KMS-11 (cell line): ENCODE data around the gene GLT1D1.
A peak's percentile ranks its signal among the peaks of the same experiment; 100 is the strongest.

Source experiments
- H2AFZ ChIP-seq: fragments of 200-600 bp; sonication (generic); 2 replicates; pipeline ENCODE4 v1.6.1; 2016; ENCODE audit warnings: antibody characterized with exemption, mixed run types, low read depth
- H3K27ac ChIP-seq: fragments of 200-600 bp; sonication (generic); 2 replicates; pipeline ENCODE4 v1.6.1; 2016; ENCODE audit warnings: mild to moderate bottlenecking, mixed run types
- H3K27me3 ChIP-seq: fragments of 200-600 bp; sonication (generic); 2 replicates; pipeline ENCODE4 v1.6.1; 2017; ENCODE audit warnings: mild to moderate bottlenecking, low read depth, mixed run types, moderate library complexity; ENCODE audit not compliant: insufficient read depth
- H3K36me3 ChIP-seq: fragments of 200-600 bp; sonication (generic); 2 replicates; pipeline ENCODE4 v1.6.1; 2017; ENCODE audit warnings: mild to moderate bottlenecking, mixed run types; ENCODE audit not compliant: insufficient read depth
- H3K4me1 ChIP-seq: fragments of 200-600 bp; sonication (generic); 2 replicates; pipeline ENCODE4 v1.6.1; 2016; ENCODE audit warnings: mild to moderate bottlenecking, low read depth, mixed run types; ENCODE audit not compliant: poor library complexity, severe bottlenecking
- H3K4me2 ChIP-seq: fragments of 200-600 bp; sonication (generic); 2 replicates; pipeline ENCODE4 v1.7.0; 2016; ENCODE audit warnings: mild to moderate bottlenecking, mixed run types
- H3K4me3 ChIP-seq: fragments of 200-600 bp; sonication (generic); IDR thresholded peaks from 2 replicates; pipeline ENCODE4 v1.6.1; 2017; ENCODE audit warnings: low read depth, low read length, mixed read lengths; ENCODE audit not compliant: insufficient read depth
- H3K79me2 ChIP-seq: fragments of 200-600 bp; sonication (generic); 2 replicates; pipeline ENCODE4 v1.6.1; 2016; ENCODE audit warnings: low read depth, mixed run types; ENCODE audit not compliant: insufficient read depth
- H3K9ac ChIP-seq: fragments of 200-600 bp; sonication (generic); 2 replicates; pipeline ENCODE4 v1.6.1; 2016; ENCODE audit warnings: mild to moderate bottlenecking, mixed run types
- H4K20me1 ChIP-seq: fragments of 200-600 bp; sonication (generic); 2 replicates; pipeline ENCODE4 v1.6.1; 2016; ENCODE audit warnings: mild to moderate bottlenecking, mixed run types; ENCODE audit not compliant: insufficient read depth
- TF ChIP-seq, protein P1 (sequence below): fragments of 200-600 bp; sonication (generic); conservative IDR thresholded peaks from 2 replicates; pipeline ENCODE4 v1.6.1; 2017; ENCODE audit warnings: low read depth, mild to moderate bottlenecking, antibody characterized with exemption, low read length, moderate library complexity, mixed read lengths

The GLT1D1 gene

GRCh38 chr12:128825835-128826234, 27.4 kb upstream of the GLT1D1 start:
- H3K4me1 ChIP-seq, result peaks cover 9% of the 10 kb centered on the region
- H4K20me1 ChIP-seq, result no peaks in the 10 kb centered on the region
- no peak overlapping the region for H3K4me3 ChIP-seq
- no peak overlapping the region for H2AFZ ChIP-seq
- H3K27ac ChIP-seq, result no peak overlapping the region
- no peaks in the 10 kb centered on the region for H3K27me3 ChIP-seq
- peaks cover 19% of the 10 kb centered on the region; the same call in 1 of the 2 replicates for H3K79me2 ChIP-seq
- H3K4me2 ChIP-seq, result no peak overlapping the region
- H3K9ac ChIP-seq, result no peak overlapping the region
- H3K36me3 ChIP-seq, result no peaks in the 10 kb centered on the region
- TF ChIP-seq, protein P1, sequence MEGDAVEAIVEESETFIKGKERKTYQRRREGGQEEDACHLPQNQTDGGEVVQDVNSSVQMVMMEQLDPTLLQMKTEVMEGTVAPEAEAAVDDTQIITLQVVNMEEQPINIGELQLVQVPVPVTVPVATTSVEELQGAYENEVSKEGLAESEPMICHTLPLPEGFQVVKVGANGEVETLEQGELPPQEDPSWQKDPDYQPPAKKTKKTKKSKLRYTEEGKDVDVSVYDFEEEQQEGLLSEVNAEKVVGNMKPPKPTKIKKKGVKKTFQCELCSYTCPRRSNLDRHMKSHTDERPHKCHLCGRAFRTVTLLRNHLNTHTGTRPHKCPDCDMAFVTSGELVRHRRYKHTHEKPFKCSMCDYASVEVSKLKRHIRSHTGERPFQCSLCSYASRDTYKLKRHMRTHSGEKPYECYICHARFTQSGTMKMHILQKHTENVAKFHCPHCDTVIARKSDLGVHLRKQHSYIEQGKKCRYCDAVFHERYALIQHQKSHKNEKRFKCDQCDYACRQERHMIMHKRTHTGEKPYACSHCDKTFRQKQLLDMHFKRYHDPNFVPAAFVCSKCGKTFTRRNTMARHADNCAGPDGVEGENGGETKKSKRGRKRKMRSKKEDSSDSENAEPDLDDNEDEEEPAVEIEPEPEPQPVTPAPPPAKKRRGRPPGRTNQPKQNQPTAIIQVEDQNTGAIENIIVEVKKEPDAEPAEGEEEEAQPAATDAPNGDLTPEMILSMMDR, result no peak

DNA sequence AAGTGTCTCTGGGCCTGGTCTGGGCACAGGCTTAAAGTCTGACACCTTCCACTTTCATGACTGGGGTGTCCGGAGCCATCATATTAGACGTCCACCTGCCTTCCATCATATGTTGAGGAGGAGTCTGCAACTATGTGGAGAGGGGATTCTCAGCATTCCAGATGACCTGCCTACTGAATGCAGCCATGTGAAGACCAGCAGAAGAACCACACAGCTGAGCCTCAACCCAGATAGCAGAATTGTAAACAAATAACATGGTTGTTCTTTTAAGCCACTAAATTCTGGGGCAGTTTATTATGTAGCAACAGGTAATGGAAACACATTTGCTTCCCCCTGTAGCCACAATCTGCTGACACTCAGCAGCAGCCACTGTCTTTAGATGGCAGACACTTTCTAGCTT, 25.6 kb upstream of the GLT1D1 start:
- H2AFZ ChIP-seq, result no peak overlapping the region
- H3K4me2 ChIP-seq, result no peak overlapping the region
- no peak overlapping the region for H3K27ac ChIP-seq

GRCh38 chr12:128829861-128830504, 23.3 kb upstream of the GLT1D1 start:
- Histone ChIP-seq H3K79me2 (no peaks in the 10 kb centered on the region), H3K4me1 (peaks cover 15% of the 10 kb centered on the region), H3K27ac (peak overlapping the region; percentile 68), H3K27me3 (no peaks in the 10 kb centered on the region), H3K36me3 (no peaks in the 10 kb centered on the region), H4K20me1 (no peaks in the 10 kb centered on the region), H3K9ac (peak overlapping the region; percentile 26; the same call in 1 of the 2 replicates), H3K4me2 (peak overlapping the region; percentile 45), H2AFZ (no peak overlapping the region), H3K4me3 (no peak overlapping the region)
- TF ChIP-seq, protein P1, result no peak

More for the DNA sequence above, 25.6 kb upstream of the GLT1D1 start:
- H3K79me2 ChIP-seq, result 0 out of 2 replicates have a peak, but pooled peaks cover 5% of the 10 kb centered on the region
- no peaks in the 10 kb centered on the region for H4K20me1 ChIP-seq
- TF ChIP-seq, protein P1, result no peak
- no peaks in the 10 kb centered on the region for H3K27me3 ChIP-seq
- H3K4me3 ChIP-seq, result no peak overlapping the region
- H3K36me3 ChIP-seq, result no peaks in the 10 kb centered on the region
- H3K4me1 ChIP-seq, result peaks cover 15% of the 10 kb centered on the region
- H3K9ac ChIP-seq, result no peak overlapping the region

- Histone ChIP-seq H4K20me1 (no peaks in the 10 kb centered on the region), H3K4me2 (peak overlapping the region; percentile 45), H2AFZ (no peak overlapping the region), H3K79me2 (no peaks in the 10 kb centered on the region), H3K27ac (peak overlapping the region; percentile 68), H3K36me3 (no peaks in the 10 kb centered on the region), H3K4me1 (peaks cover 15% of the 10 kb centered on the region), H3K9ac (peak overlapping the region; percentile 26; the same call in 1 of the 2 replicates), H3K4me3 (no peak overlapping the region), H3K27me3 (no peaks in the 10 kb centered on the region)
- TF ChIP-seq, protein P1, result no peak
Observed at GRCh38 chr12:128830505-128830893, 22.8 kb upstream of the GLT1D1 start.
